ENCODE measurements around the gene PARP16.
A peak's percentile ranks its signal among the peaks of the same experiment; 100 is the strongest.

The PARP16 gene

GRCh38 chr15:65307978-65308377 is 21.3 kb upstream of the PARP16 start:
- no peaks in the 10 kb centered on the region for H3K9me3 ChIP-seq (ENCODE audit: control insufficient read depth, low read depth, low read length)
- H3K9ac ChIP-seq (ENCODE audit: low read length), result no peak overlapping the region
- H3K27me3 ChIP-seq (ENCODE audit: control insufficient read depth, insufficient read depth, low read length), result no peaks in the 10 kb centered on the region
- no peaks in the 10 kb centered on the region for H3K36me3 ChIP-seq (ENCODE audit: control insufficient read depth, low read depth, low read length)
- H3K4me3 ChIP-seq (ENCODE audit: low read length), result no peak overlapping the region
- H3K4me1 ChIP-seq (ENCODE audit: control insufficient read depth, low read depth, low read length), result peaks cover 4% of the 10 kb centered on the region
- H3K27ac ChIP-seq (ENCODE audit: low read length), result no peak overlapping the region

- no peak overlapping the region for H3K9ac ChIP-seq (ENCODE audit: low read length)
- H3K4me1 ChIP-seq (ENCODE audit: control insufficient read depth, low read depth, low read length), result peaks cover 4% of the 10 kb centered on the region
- no peaks in the 10 kb centered on the region for H3K36me3 ChIP-seq (ENCODE audit: control insufficient read depth, low read depth, low read length)
- no peaks in the 10 kb centered on the region for H3K27me3 ChIP-seq (ENCODE audit: control insufficient read depth, insufficient read depth, low read length)
- no peak overlapping the region for H3K4me3 ChIP-seq (ENCODE audit: low read length)
- H3K9me3 ChIP-seq (ENCODE audit: control insufficient read depth, low read depth, low read length), result no peaks in the 10 kb centered on the region
- H3K27ac ChIP-seq (ENCODE audit: low read length), result no peak overlapping the region
These were observed 19.9 kb upstream of the PARP16 start for GRCh38 chr15:65306551-65306950.

GRCh38 chr15:65305776-65306175 is 19.1 kb upstream of the PARP16 start:
- Histone ChIP-seq H3K36me3 (ENCODE audit: control insufficient read depth, low read depth, low read length) (no peaks in the 10 kb centered on the region), H3K27me3 (ENCODE audit: control insufficient read depth, insufficient read depth, low read length) (no peaks in the 10 kb centered on the region), H3K27ac (ENCODE audit: low read length) (no peak overlapping the region), H3K4me3 (ENCODE audit: low read length) (no peak overlapping the region), H3K4me1 (ENCODE audit: control insufficient read depth, low read depth, low read length) (peaks cover 4% of the 10 kb centered on the region), H3K9ac (ENCODE audit: low read length) (no peak overlapping the region), H3K9me3 (ENCODE audit: control insufficient read depth, low read depth, low read length) (no peaks in the 10 kb centered on the region)

GRCh38 chr15:65305150-65305758 is 18.6 kb upstream of the PARP16 start:
- Histone ChIP-seq H3K9ac (ENCODE audit: low read length) (peak overlapping the region; percentile 88), H3K4me1 (ENCODE audit: control insufficient read depth, low read depth, low read length) (peaks cover 4% of the 10 kb centered on the region), H3K27ac (ENCODE audit: low read length) (peak overlapping the region; percentile 97), H3K36me3 (ENCODE audit: control insufficient read depth, low read depth, low read length) (no peaks in the 10 kb centered on the region), H3K4me3 (ENCODE audit: low read length) (no peak overlapping the region), H3K27me3 (ENCODE audit: control insufficient read depth, insufficient read depth, low read length) (no peaks in the 10 kb centered on the region), H3K9me3 (ENCODE audit: control insufficient read depth, low read depth, low read length) (no peaks in the 10 kb centered on the region)

- peak within 1 kb of the TSS; percentile 61 for H3K4me3 ChIP-seq (ENCODE audit: low read length)
- H3K9ac ChIP-seq (ENCODE audit: low read length), result peak within 1 kb of the TSS; percentile 88
- H3K36me3 ChIP-seq (ENCODE audit: control insufficient read depth, low read depth, low read length), result no peaks in the 10 kb centered on the region
- H3K27ac ChIP-seq (ENCODE audit: low read length), result peak within 1 kb of the TSS; percentile 97
- H3K27me3 ChIP-seq (ENCODE audit: control insufficient read depth, insufficient read depth, low read length), result no peaks in the 10 kb centered on the region
- peaks cover 4% of the 10 kb centered on the region for H3K4me1 ChIP-seq (ENCODE audit: control insufficient read depth, low read depth, low read length)
- no peaks in the 10 kb centered on the region for H3K9me3 ChIP-seq (ENCODE audit: control insufficient read depth, low read depth, low read length)
These were observed 17.9 kb upstream of the PARP16 start, which contains the start of gene RNU5B-1 for GRCh38 chr15:65304381-65305149. RNU5B-1 (plus strand) TSS chr15:65304677.

GRCh38 chr15:65303687-65304380 is 17.2 kb upstream of the PARP16 start:
- Histone ChIP-seq H3K27ac (ENCODE audit: low read length) (peak overlapping the region; percentile 97), H3K9me3 (ENCODE audit: control insufficient read depth, low read depth, low read length) (no peaks in the 10 kb centered on the region), H3K4me1 (ENCODE audit: control insufficient read depth, low read depth, low read length) (peaks cover 4% of the 10 kb centered on the region), H3K4me3 (ENCODE audit: low read length) (peak overlapping the region; percentile 61), H3K36me3 (ENCODE audit: control insufficient read depth, low read depth, low read length) (no peaks in the 10 kb centered on the region), H3K27me3 (ENCODE audit: control insufficient read depth, insufficient read depth, low read length) (no peaks in the 10 kb centered on the region), H3K9ac (ENCODE audit: low read length) (peak overlapping the region; percentile 88)

GRCh38 chr15:65302061-65302460 is 15.4 kb upstream of the PARP16 start:
- Histone ChIP-seq H3K4me1 (ENCODE audit: control insufficient read depth, low read depth, low read length) (peaks cover 4% of the 10 kb centered on the region), H3K9ac (ENCODE audit: low read length) (no peak overlapping the region), H3K27ac (ENCODE audit: low read length) (no peak overlapping the region), H3K9me3 (ENCODE audit: control insufficient read depth, low read depth, low read length) (no peaks in the 10 kb centered on the region), H3K27me3 (ENCODE audit: control insufficient read depth, insufficient read depth, low read length) (no peaks in the 10 kb centered on the region), H3K4me3 (ENCODE audit: low read length) (no peak overlapping the region), H3K36me3 (ENCODE audit: control insufficient read depth, low read depth, low read length) (no peaks in the 10 kb centered on the region)

GRCh38 chr15:65300924-65301441 is 14.3 kb upstream of the PARP16 start:
- Histone ChIP-seq H3K9me3 (ENCODE audit: control insufficient read depth, low read depth, low read length) (no peaks in the 10 kb centered on the region), H3K27ac (ENCODE audit: low read length) (no peak overlapping the region), H3K36me3 (ENCODE audit: control insufficient read depth, low read depth, low read length) (no peaks in the 10 kb centered on the region), H3K4me3 (ENCODE audit: low read length) (no peak overlapping the region), H3K27me3 (ENCODE audit: control insufficient read depth, insufficient read depth, low read length) (no peaks in the 10 kb centered on the region), H3K4me1 (ENCODE audit: control insufficient read depth, low read depth, low read length) (peaks cover 4% of the 10 kb centered on the region), H3K9ac (ENCODE audit: low read length) (no peak overlapping the region)

- no peak overlapping the region for H3K4me3 ChIP-seq (ENCODE audit: low read length)
- no peaks in the 10 kb centered on the region for H3K36me3 ChIP-seq (ENCODE audit: control insufficient read depth, low read depth, low read length)
- no peaks in the 10 kb centered on the region for H3K9me3 ChIP-seq (ENCODE audit: control insufficient read depth, low read depth, low read length)
- H3K9ac ChIP-seq (ENCODE audit: low read length), result no peak overlapping the region
- H3K4me1 ChIP-seq (ENCODE audit: control insufficient read depth, low read depth, low read length), result no peaks in the 10 kb centered on the region
- H3K27me3 ChIP-seq (ENCODE audit: control insufficient read depth, insufficient read depth, low read length), result no peaks in the 10 kb centered on the region
- no peak overlapping the region for H3K27ac ChIP-seq (ENCODE audit: low read length)
These were observed 12.0 kb upstream of the PARP16 start for GRCh38 chr15:65298731-65299130.

- Histone ChIP-seq H3K9me3 (ENCODE audit: control insufficient read depth, low read depth, low read length) (no peaks in the 10 kb centered on the region), H3K4me1 (ENCODE audit: control insufficient read depth, low read depth, low read length) (no peaks in the 10 kb centered on the region), H3K27ac (ENCODE audit: low read length) (no peak overlapping the region), H3K9ac (ENCODE audit: low read length) (no peak overlapping the region), H3K36me3 (ENCODE audit: control insufficient read depth, low read depth, low read length) (no peaks in the 10 kb centered on the region), H3K4me3 (ENCODE audit: low read length) (no peak overlapping the region), H3K27me3 (ENCODE audit: control insufficient read depth, insufficient read depth, low read length) (peaks cover under 1% of the 10 kb centered on the region)
These were observed 6.3 kb upstream of the PARP16 start for GRCh38 chr15:65292938-65293518.

GRCh38 chr15:65290228-65290627 is 3.5 kb upstream of the PARP16 start:
- no peak overlapping the region for H3K4me3 ChIP-seq (ENCODE audit: low read length)

More at GRCh38 chr15:65290228-65290627, 3.5 kb upstream of the PARP16 start:
- Histone ChIP-seq H3K27ac (ENCODE audit: low read length) (no peak overlapping the region), H3K4me1 (ENCODE audit: control insufficient read depth, low read depth, low read length) (peaks cover 8% of the 10 kb centered on the region), H3K36me3 (ENCODE audit: control insufficient read depth, low read depth, low read length) (no peaks in the 10 kb centered on the region), H3K9me3 (ENCODE audit: control insufficient read depth, low read depth, low read length) (no peaks in the 10 kb centered on the region), H3K27me3 (ENCODE audit: control insufficient read depth, insufficient read depth, low read length) (peaks cover 14% of the 10 kb centered on the region), H3K9ac (ENCODE audit: low read length) (no peak overlapping the region)

Data from iPS-18a (cell line).